HG03558 (cell line): ENCODE measurements around the gene ALDOA.

Experiments used
- ATAC-seq: cut with Tn5 transposase; IDR thresholded peaks from one replicate; pipeline ENCODE4 v1.9.1; 2021; ENCODE audit warnings: moderate number of reproducible peaks; ENCODE audit not compliant: unreplicated experiment; ENCODE audit errors: extremely low read depth

ALDOA gene

DNA sequence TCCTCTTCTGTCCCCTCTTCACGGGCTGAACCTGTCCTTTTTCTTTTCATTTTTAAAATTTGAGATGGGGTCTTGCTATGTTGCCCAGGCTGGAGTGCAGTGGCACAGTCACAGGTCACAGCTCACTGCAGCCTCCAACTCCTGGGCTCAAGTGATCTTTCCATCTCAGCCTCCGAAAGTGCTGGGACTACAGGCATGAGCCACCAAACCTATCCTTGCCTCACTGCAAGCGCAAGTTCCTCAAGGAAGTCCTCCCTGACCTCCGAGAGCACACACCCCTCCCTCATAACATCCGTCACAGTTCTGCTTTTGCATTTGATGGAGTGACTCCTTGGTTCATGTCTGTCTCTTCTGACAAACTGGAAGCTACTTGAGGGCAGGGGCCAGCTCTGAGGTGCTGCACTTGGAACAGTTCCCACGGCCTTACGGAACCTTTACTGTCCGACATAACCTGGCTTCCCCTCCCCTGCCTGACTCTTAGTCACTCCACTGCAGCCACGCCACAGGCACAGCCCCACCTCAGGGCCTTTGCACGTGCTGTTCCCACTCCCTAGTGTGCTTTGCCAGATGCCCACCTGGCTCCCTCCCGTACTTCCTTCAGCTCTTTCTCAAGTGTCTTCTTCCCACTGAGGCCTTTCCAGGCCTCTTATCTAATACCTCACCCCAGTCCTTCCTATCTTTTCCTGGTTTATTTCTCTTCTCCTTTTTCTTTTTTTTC, 21.8 kb downstream of the ALDOA start:
- ATAC-seq = no peak

DNA sequence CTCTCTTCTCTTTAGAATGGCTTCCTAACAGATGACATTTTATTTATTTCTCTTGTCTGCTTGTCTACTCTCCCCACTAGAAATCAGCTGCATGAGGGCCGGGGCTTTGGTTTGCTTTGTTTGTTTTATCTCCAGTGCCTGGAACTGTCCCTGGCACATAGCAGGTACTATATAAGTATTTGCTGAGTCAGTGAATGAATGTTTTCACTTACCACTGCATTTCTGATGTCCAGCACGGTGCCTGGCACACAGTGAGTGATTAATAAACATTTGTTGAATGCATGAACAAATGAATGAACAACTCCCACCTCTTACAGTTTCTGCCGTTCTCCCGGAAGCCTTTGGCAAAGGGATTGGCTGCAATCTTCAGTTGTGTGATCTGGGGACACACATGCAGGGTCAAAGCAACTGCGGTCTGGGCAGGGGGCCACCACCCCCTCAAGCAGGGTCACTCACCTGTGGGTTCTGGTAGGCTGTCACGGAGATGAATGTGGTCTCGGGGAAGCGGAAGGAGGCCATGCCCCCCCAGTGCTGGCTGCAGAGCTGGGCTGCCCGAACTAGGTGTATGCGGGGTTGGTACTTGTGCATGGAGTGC, 22.8 kb downstream of the ALDOA start:
- no peak for ATAC-seq

DNA sequence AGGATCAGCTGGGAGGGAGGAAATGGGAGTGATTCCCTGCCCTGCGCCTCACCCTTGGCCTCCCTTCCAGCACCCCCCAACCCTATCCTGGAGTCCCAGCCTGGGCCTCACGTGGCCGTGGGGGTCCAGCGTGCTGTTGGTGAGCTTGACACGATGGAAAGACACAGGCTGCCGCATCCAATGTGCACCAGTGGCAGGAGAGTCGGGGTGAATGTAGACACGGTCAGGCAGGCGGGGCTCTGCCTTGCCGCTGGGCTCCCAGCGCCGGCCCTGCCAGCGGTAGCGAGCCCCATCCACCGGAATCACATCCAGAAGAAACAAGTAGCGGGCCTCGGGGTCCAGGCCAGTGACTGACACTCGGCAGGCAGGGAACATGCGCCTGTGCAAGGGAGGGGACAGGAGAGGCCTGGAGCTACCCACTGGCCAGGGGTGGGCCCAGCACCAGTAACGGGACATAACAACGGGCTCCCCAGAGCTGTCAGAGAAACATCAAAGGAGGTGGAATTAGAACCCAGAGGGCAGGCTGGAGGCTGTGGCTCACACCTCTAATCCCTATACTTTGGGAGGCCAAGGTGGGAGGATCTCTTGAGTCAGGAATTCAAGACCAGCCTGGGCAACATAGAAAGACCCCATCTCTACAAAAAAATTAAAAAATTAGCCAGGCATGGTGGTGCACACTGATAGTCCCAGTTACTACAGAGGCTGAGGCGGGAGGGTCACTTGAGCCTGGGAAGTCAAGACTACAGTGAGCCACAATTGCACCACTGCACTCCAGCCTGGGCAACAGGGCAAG, 23.5 kb downstream of the ALDOA start:
- no peak for ATAC-seq

DNA sequence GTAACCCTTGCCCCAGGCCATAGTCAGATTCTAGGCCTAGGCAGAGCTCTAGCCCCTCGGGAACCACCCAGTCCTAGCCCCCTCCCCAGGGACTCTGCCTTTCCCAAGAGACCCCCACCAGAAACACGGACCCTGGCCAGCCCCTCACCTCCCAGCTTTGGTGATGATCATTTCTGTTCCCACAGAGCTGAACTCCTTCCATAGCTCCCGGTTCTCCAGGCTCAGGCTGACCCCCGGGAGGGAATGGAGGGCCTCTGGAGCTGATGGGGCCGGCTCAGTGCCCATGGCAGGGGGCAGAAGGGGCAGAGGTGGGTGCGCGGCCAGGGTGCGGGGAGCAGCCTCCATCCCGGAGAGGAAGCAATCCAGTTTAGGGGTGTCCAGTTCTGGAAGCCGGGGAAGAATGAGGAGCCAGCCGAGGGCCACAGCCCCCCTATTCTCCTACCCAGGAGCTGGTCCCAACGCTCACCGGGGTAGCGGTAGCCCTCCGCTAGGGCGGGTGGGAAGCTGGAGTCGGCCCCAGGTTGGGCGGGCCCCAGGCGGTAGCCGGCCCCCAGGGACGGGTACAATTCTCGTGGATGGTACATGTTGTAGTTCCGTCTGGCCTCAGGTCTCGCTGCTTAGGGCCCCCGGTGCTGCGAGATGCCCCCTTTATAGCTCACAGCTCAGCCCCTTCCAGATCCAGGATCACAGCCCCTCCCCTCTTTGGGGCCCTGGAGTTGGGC, 25.2 kb downstream of the ALDOA start:
- ATAC-seq = no peak

DNA sequence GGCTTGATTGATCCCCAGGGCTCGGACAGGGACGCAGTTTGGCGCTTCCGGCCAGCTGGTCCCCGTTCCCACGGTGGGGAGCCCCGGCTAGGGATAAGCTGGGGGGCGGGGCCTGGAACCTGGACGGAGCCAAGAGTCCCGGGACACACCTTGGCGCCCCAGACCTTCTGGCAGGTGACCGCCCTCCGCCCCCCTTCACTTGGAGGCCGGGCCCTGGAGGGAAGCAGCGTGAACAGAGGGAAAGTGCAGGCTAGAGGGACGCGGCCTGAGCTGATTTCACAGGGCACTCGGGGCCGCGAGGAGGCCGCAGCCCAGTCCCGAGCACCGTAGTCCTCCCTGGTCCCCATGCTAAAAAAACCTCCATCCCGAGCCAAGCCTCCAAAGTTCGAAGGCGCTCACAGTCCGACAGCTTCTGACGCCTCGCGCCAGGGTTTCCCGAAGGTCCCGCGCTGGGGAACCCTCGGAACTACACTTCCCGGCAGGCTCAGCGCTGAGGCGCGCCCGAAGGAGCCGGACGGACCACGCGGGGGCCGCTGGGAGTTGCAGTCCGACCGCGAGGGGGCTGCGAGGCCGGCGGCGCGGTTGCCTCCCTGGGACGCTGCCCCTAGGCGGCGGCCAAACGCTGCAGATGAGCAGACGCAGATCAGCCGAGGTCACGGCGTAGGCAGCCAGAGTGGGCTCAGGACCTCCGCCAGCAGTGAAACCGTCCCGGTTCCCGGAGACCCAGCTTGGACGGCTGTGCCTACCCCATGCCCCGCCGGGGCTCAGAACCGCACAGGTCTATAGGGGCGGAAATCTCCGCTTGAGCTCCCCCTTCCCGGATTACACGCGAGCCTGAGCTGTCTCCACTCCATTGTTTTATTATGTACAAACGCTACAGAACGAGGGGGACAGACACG, 26.2 kb downstream of the ALDOA start, which contains the start of gene TBX6:
Gene TBX6 (minus strand): TSS at position 451 of the 899 bp plus-strand sequence. CDS start 731 bp downstream, outside the sequence.
- ATAC-seq = peak; percentile 53

DNA sequence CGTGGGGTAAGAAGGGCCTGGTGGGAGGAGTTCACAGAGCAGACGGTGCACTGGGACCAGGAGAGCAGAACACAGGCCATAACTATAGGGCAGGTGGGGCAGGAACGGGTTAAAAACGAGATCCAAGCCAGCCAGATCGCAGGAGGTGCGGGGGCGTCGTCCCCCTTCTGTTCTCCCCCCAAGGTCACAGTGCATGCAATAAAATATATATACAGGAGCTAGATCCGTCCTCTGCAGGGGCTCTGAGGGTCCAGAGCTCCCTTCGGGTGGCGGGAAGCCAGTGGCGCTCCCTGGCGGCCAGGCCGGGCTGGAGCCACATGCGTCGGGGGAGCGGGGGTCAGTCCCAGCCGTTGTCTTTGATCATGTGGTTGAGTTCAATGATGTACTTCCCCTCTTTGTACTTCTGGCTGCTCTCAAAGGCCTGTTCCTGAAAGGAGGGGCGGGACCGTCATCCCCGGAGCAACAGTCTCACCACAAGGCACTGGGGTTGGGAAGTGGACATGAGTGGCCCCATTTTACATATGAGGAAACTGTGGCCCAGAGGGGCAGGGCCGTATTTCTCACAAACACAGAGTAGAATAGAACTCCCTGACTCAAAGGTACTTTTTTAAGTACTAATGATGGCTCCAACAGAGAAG, 26.9 kb downstream of the ALDOA start:
- no peak for ATAC-seq

DNA sequence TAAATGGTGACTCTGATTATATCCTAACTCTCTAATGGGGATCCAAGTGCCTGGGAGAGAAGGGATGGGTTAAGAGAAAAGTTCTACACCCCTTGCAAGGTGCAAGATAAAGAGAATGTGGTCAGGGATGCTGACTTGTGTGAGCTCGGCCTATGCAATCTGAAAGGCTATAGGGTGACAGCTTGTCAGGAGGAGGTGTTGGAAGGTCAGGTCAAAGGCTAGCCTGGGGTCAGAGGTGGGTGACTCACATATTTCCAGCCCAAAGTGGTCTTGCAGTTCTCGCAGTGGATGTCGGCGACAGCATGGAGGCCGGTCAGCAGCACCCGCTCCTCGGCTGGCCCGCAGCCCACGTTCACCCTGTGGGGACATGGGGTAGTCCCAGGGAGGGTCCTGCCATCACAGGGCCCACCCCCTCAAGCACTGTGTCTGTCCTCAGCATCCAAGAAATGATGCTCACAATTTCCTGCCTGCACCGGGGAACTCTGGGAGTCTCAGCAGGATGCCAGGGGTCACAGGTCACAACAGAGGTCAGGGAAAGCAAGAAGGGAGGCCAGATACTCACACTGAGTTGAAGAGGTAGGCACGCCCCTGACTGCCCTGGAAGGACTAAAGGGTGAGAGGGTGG, 29.1 kb downstream of the ALDOA start:
- ATAC-seq = no peak

DNA sequence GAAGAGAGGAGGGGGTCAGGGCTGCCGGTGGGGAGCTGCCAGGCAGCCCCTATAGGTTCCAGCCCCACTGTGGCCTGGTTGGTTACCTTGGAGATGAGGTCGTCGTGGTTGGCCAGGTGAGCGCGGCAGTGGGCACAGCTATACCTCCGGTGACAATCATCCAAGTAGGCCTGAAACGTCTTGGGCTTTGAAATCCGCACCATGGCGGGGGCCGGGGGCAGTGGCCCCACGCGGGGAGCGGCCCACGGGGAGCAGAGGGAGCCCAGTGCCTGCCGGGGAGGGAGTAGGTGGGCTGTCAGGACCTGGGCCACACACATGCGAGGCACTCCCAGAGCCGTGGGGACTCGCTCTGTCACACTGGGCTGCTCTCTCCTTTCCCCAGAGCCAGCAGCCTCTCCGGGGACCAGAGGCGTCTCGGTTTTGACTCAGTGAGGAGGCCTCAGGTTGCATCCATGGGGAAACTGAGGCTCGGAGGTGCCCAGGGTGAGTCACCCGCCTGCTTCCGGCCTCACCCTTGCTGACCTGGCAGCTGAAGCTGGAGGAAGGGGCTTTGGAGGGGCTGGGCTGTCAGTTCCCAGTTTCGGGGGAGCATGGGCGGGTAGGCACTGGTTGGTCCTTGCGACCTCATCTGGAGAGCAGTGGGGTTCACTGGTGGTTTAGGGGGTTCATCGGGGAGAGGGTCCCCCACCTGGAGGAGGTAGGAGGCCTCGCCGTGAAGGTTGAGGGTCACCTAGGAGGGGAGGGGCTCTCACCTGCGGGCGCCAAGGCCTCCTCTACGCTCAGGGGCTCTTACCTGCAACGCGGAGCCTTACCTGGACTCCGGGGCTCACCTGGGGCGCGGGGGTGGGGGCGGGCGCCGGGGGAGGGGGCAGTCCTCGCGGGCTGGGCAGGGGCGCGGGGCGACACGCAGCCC, 29.9 kb downstream of the ALDOA start:
- ATAC-seq = no peak

DNA sequence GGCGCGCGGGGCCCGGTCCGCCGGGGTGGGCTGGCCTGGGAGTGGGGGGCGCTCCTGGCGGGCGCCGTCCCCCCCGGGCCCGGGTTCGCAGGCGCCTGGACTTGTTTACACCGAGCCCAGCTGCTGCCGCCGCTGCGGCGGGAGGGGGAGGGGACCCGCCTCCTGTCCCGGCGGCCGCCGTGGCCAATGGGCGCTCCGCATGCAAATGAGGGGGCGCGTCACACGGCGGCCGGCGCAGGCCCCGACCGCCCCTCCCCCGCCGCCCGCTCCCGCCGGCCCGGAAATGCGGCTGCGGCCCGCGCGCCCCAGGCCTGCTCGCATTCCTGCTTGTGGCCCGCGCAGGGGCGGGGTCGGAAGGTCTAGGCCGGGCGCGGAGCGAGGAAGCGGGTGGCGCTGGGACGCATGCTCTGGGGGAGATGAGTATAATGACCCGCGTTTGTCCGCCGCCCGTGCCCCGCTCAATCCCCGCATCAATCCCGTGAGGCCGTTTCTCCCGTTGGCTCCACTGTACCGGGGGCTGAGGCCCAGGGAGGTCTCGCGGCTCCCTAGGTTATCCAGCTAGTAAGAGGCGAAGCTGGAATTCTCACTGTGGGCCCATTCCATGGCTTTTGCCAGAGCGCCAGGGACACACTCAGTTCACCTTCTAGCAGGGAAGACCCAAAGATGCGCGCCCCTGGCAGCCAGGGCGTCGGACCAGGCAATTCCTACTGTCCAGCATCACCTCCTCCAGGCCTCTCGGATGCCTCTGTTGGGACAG, 30.7 kb downstream of the ALDOA start, which contains the start of gene YPEL3:
Gene YPEL3 (minus strand): TSS at position 109 of the 757 bp plus-strand sequence. CDS start 731 bp downstream, outside the sequence.
- ATAC-seq = no peak

DNA sequence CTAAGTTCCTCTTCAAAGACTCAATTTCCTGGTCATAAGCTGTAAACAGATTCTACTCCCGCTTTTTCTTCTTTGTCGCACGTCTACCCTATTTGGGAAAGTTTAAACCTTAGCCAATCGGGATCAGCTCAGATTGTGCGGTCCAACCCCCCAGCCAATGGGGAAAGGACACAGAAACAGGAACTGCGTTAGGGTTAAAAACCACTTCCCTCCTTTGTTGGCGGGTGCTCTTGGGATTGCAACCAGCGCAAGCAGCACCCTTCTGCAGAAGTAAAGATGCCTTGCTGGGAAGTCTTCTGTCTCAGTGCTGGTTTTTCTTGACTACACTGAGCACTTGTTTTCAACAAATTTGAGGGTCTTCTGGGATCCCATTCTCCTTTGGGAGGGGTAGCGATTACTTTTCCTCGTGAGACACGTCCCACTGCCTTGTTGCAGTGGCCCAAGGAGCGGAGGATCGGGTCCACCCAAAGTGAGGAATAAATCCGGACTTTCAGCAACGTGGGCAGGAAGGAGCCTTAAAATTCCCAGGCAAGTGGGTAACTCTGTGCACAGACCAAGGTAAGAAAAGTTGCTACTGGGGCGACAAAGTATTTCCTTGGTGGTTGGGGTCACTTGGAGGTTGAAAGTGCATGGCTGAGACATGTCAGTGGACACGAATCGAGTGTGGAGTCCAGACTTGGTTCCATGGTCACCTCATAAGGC, 31.5 kb downstream of the ALDOA start:
- no peak for ATAC-seq

DNA sequence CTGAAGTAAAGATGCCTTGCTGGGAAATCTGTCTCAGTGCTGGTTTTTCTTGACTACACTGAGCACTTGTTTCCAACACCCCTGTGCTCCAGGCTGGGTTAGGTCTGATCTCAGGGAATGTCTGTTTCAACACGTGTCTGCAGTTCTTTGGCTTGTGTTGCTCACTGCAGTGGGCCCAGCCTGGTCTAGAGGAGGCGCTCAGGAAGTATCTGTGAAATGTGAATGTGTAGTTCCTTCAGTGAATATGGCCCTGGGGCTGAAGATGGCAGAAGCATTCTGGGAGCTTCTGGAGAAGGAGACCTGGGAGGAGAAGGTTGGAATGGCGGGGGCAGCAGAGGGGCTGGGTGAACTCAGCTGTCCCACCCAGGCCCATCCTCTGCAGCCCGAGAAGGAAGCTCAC, 38.5 kb downstream of the ALDOA start:
- no peak for ATAC-seq

DNA sequence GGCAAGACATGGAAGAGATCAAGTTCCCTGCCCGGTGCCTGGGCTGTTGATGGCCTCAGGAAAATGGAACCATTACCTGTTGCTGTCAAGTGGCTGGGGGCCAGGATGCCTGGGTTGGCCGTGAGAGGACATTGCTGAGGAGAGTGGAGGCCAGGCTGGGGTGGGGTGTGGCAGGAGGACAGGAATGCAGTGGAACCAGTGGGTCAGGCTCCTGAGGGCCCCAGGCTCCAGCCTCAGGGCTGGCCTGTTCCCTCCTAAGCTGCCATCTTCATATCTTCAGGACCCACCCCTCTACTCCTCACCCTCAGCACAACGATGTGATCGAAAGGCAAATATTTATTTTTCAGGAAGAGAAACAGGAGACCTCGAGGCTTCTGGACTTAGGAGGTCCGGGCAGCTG, 38.9 kb downstream of the ALDOA start:
- no peak for ATAC-seq

DNA sequence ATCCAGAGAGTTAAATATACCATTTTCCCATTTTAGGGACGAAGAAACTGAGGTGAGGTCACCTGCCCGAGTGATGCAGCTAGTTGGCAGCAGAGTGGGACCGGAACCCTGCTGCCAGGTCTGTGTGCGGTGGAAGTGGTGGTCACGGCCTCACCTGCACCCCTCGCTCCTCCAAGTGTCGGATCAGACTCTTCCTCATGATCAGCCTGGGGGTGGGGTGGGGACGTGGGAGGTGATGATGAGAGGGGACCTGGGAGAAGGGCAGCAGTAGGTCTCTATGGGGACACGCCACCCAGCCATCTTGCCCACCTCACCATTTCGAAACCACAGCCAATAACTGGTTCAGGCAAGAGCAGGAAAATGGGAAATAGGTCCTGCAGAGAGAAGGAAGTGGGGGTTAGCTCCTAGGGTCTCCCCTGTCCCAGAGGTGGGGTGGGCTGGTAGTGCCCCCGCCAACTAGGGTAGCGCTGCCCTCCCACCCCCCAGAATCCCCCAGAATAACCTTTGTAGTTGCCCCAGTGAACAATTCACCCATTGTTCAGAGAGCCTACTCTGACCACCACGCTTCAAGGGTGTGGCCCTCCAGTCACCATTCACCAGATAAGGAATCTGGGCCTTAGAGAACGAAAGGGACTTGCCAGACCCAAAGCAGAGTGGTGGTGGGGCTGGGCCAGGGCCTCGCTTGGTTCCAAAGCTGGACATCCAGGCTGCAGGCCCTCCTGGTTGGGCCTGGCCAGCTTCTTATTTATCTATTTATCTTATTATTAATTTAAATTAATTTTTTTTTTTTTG, 42.7 kb downstream of the ALDOA start:
- ATAC-seq = no peak

DNA sequence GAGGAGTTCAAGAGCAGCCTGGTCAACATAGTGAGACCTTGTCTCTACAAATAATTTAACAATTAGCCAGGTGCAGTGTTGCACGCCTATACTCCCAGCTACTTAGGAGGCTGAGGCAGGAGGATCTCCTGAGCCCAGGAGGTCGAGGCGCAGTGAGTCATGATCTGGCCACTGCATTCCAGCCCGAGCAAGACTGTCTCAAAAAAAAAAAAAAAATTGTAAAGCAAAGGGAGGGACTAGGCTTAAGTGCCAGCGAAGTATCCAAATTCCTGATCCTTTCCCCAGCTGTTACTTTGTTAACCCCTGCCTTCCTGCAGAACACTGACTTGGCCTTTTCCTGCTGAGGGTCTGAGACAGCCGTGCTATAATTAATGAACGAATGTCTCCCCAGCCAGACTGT, 45.1 kb downstream of the ALDOA start:
- ATAC-seq = no peak

DNA sequence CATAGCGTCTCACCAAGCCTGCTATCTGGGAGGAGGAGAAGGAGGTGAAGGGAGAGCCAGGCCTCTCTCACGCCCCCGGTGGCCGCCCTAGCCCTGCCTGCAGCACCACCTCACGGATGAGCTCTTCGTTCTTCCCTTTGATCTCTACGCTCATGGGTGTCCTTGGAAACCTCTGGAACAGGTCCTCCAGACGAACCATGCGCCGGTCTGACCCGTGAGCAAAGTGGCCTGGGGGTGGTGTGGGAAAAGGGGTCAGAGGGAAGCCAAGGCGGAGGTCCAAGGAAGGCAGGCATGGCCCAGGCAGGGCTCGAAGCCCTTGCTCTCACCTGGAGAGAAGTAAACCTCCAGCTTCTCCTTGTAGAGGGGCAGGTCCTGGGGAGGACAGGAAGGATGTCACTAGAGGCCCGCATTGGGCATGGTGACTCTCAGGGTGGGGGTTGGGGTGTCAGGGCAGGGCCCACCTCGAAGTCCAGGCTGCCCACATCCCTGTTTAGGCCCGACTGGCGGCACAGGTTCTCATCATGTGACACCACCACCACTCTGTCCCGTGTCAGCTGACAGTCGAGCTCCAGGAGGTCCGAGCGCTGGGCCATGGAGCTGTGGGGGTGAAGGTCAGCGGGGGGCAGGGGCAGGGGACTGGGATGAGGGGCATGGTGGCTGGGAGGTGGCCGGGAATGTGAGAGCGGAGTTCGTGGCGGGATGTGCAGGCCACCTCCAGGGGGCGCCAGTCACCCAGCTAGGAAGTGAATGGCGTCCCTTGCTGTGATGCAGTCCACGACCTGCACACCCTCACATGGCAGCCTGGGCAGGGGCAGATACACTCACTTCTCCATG, 46.9 kb downstream of the ALDOA start:
- ATAC-seq = no peak
